HUES48 (cell line): ENCODE data around the gene KCNJ6.

ENCODE experiments used
- H3K27ac ChIP-seq: one replicate; pipeline ENCODE4 v1.7.0; 2013; ENCODE audit warnings: low read depth, low read length, inconsistent platforms
- H3K27me3 ChIP-seq: 2 replicates; pipeline ENCODE4 v1.6.1; 2013; ENCODE audit warnings: mild to moderate bottlenecking, low read length; ENCODE audit not compliant: control insufficient read depth, insufficient read depth
- H3K36me3 ChIP-seq: 2 replicates; pipeline ENCODE4 v1.6.1; 2013; ENCODE audit warnings: low read length; ENCODE audit not compliant: control insufficient read depth, insufficient read depth
- H3K4me1 ChIP-seq: 2 replicates; pipeline ENCODE4 v1.6.1; 2013; ENCODE audit warnings: mild to moderate bottlenecking, low read length; ENCODE audit not compliant: control insufficient read depth, insufficient read depth
- H3K4me3 ChIP-seq: 2 replicates; pipeline ENCODE4 v1.5.1; 2013; ENCODE audit warnings: mild to moderate bottlenecking, low read depth, low read length
- H3K9ac ChIP-seq: 2 replicates; pipeline ENCODE4 v1.6.1; 2013; ENCODE audit warnings: mild to moderate bottlenecking, low read depth, low read length, moderate library complexity
- H3K9me3 ChIP-seq: 2 replicates; pipeline ENCODE4 v1.6.1; 2013; ENCODE audit warnings: low read length; ENCODE audit not compliant: control insufficient read depth, insufficient read depth

Gene KCNJ6

DNA sequence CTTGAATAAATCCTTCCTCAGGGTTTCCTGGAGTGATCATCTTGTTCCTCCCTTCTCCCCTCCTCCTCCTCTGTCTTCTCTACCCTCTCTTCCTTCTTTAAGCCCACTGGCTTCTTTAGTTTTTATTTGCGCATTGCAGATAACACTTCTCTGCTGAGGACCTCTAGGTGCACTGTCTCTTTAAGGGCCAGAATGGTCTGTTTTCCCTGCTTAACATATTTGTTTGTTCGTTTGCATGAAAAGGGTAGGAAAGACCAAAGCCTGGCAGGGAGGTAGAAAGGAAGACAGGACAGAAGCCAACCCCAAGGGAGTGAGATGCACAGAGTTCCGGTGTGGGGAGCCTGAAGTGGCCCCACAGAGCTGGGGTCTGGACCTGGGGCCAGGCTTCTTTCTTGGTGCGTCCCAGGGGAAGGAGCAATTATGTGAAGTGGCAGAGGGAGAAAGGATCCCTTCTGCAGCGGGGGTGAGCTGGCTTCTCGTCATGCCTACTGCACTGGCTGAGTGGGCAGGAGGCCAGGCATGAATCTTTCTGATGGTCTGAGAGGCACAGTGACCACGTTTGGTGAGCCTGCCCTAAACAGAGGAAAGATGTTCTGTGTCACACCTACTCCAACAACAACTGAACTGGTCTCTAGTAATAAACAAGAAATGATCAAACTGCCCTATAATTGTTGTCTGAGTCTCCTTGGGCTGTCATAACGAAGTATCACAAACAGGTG, 232.7 kb downstream of the KCNJ6 start:
- Histone ChIP-seq H3K27me3 (no peaks in the 10 kb centered on the region), H3K4me1 (peaks cover 16% of the 10 kb centered on the region), H3K36me3 (no peaks in the 10 kb centered on the region), H3K9me3 (no peaks in the 10 kb centered on the region), H3K9ac (0 out of 2 replicates have a peak overlapping the region, but pooled peaks have one; percentile 5), H3K27ac (peak overlapping the region; percentile 43), H3K4me3 (no peak overlapping the region)

DNA sequence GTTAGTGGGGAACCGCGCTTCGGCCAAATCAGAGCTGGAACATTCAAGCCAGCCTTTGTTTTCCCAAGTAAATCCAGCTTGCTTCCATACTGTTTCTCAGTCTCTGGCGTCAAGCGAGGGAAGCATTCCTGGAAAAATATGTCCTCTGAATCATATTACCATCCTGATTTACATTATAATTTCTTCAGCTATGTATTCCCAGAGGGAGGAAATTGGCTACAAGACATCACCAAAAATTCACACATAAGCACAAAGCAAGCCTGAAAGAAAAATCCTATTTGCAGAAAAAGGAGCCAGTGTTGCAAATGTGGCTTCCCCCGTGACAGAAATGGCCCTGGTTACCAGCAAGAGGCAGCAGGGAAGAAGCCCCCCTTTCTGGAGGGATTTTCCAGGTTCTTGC, 233.3 kb downstream of the KCNJ6 start:
- Histone ChIP-seq H3K4me3 (no peak overlapping the region), H3K9me3 (no peaks in the 10 kb centered on the region), H3K27ac (peak overlapping the region; percentile 43), H3K4me1 (peaks cover 16% of the 10 kb centered on the region), H3K27me3 (no peaks in the 10 kb centered on the region), H3K9ac (0 out of 2 replicates have a peak overlapping the region, but pooled peaks have one; percentile 5), H3K36me3 (no peaks in the 10 kb centered on the region)

DNA sequence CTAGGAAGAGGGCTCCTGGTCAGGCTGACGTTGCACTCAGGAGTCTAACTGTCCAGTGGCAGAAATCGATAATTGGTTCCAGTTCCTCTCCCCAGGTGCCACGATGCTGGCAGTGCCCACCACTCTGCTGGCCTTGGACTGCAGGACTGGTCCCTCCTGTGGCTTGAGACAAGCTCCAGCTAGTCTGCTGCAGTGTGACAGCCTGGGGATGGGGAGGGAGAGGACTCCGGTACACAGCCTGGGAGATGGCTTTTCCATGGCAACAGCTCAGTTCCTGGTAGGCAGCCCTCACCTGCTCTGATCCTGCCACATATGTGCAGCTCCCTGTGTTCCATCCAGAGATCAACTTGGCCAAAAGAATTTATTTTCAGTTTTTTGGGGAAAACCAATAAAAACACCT, 239.3 kb downstream of the KCNJ6 start:
- Histone ChIP-seq H3K9me3 (no peaks in the 10 kb centered on the region), H3K9ac (no peak overlapping the region), H3K36me3 (no peaks in the 10 kb centered on the region), H3K4me1 (peaks cover 8% of the 10 kb centered on the region), H3K27ac (no peak overlapping the region), H3K27me3 (peaks cover 18% of the 10 kb centered on the region), H3K4me3 (no peak overlapping the region)

DNA sequence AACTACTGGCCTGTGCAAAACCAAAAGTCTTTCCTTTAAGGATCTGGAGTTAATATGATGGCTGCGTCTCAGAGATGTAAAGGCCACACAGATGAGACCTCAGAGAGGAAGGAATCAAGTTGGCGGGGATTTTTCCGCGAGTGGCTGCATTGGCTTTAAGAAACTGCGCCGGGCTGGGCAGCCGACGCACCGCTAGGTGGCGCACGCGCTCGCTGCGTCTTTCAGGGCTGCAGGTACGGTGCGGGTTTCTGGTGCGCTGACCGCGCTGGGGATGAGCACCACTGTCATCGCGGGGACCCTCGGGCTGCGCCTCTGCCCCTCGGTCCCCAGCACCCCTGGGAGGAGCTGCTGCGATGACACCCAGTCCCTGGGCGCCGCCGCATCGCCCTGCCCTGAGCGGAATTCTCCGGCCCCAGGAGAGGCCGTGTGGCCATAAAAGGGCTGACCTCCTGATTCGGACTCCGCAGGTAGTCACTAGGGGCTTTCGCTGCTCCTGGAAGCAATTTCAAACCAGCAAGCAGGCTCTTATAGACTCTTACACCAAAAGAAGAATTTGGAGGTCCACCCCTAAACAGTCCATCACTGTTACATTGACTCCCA, 241.0 kb downstream of the KCNJ6 start:
- peaks cover 8% of the 10 kb centered on the region for H3K4me1 ChIP-seq
- H3K9ac ChIP-seq, result no peak overlapping the region
- H3K27ac ChIP-seq, result no peak overlapping the region
- peak overlapping the region; percentile 44; the same call in 1 of the 2 replicates for H3K4me3 ChIP-seq
- H3K9me3 ChIP-seq, result no peaks in the 10 kb centered on the region
- peaks cover 18% of the 10 kb centered on the region for H3K27me3 ChIP-seq
- H3K36me3 ChIP-seq, result no peaks in the 10 kb centered on the region

DNA sequence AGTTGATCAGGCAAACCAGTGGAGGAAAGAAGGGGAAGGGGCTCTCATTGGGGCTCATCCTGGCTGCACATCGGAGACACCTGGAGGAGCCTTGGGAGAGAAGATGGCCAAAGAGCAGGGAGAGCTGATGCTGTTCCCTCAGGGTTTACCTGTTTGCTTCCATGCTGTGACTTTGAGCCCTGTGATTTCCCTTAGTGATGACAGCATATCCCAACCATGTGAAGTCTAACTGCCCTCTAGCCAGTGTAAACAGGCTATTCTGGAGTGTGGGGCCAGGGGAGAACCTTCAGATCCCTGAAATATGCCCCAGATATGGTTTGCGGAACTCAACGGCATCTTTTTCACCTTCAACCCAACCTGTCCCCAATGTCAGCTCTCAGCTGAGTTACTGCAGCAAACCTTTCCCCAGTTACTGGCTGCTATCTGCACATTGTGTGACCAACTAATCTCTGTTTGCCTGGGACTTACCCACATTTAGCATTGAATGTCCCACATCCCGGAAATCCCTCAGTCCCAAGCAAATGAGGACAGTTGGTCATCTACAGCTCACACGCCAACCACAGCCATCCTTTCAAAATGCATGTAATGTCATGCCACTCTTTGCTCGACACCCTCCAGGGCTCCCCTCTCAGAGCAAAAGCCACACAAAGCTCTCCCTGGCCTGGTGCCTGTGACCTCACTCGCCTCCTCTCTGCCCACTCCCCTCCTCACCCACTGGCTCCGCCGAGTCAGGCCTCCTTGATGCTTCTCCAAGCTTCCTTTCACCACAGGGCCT, 242.3 kb downstream of the KCNJ6 start:
- no peak overlapping the region for H3K9ac ChIP-seq
- H3K27ac ChIP-seq, result no peak overlapping the region
- H3K9me3 ChIP-seq, result no peaks in the 10 kb centered on the region
- no peak overlapping the region for H3K4me3 ChIP-seq
- H3K36me3 ChIP-seq, result no peaks in the 10 kb centered on the region
- peaks cover 18% of the 10 kb centered on the region for H3K27me3 ChIP-seq
- peaks cover 18% of the 10 kb centered on the region for H3K4me1 ChIP-seq

DNA sequence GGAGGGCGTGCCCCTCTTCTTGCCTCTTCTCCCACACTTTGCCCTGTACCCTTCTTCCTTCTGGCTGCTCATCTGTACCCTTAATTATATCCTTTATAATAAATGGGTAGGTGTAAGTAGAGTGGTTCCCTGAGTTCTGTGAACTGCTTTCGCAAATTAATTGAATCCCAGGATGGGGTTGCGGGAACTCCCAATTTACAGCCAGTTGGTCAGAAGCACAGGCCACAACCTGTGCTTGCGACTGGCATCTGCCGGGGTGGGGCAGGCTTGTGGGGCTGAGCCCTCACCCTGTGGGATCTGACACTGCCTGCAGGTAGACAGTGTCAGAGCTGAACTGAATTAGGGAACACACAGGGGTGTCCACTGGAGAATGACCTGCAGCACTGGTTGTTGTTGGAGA, 244.9 kb downstream of the KCNJ6 start:
- Histone ChIP-seq H3K36me3 (no peaks in the 10 kb centered on the region), H3K9ac (no peak overlapping the region), H3K9me3 (peaks cover 7% of the 10 kb centered on the region), H3K27ac (no peak overlapping the region), H3K4me1 (peaks cover 29% of the 10 kb centered on the region), H3K4me3 (no peak overlapping the region), H3K27me3 (peaks cover 18% of the 10 kb centered on the region)

DNA sequence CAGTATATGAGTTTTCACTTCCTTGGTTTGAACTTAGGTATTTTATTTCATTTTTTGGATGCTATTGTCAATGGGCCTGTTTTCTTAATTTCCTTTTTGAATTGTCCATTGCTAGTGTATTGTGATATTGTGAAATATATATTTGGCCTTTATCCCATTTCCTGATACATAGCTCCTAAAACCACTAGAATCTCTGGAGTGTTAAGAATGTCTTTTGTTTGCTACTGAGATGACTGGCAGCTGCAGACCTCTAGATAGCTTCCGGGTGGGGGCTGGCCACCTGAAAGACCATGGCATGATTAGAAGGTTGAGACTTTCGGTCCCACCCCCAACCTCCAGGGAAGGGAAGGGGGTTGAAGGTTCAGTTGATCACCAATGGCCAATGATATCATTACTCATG, 245.4 kb downstream of the KCNJ6 start:
- H3K27ac ChIP-seq, result no peak overlapping the region
- H3K36me3 ChIP-seq, result no peaks in the 10 kb centered on the region
- H3K27me3 ChIP-seq, result peaks cover 13% of the 10 kb centered on the region
- H3K9ac ChIP-seq, result no peak overlapping the region
- peaks cover 12% of the 10 kb centered on the region for H3K9me3 ChIP-seq
- H3K4me3 ChIP-seq, result no peak overlapping the region
- peaks cover 29% of the 10 kb centered on the region for H3K4me1 ChIP-seq

DNA sequence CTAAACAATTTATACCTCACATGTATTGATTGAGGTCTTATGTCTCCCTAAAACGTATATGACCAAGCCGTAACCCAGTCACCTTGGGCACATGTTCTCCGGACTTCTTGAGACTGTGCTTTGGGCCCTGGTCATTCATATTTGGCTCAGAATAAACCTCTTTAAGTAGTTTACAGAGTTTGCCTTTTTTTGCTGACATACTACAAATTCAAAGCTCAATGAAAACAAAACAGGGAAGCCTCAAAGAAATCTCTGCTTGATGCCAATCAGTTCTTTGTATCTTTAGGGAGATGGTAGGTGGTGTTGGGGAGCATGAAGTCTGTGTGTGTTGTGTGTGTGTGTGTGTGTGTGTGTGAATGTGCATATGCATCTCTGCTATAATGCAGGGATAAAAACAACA, 247.0 kb downstream of the KCNJ6 start:
- no peak overlapping the region for H3K9ac ChIP-seq
- peaks cover 22% of the 10 kb centered on the region for H3K9me3 ChIP-seq
- peaks cover 4% of the 10 kb centered on the region; the same call in 1 of the 2 replicates for H3K27me3 ChIP-seq
- H3K27ac ChIP-seq, result peak overlapping the region; percentile 91
- H3K36me3 ChIP-seq, result no peaks in the 10 kb centered on the region
- H3K4me1 ChIP-seq, result peaks cover 21% of the 10 kb centered on the region
- no peak overlapping the region for H3K4me3 ChIP-seq

DNA sequence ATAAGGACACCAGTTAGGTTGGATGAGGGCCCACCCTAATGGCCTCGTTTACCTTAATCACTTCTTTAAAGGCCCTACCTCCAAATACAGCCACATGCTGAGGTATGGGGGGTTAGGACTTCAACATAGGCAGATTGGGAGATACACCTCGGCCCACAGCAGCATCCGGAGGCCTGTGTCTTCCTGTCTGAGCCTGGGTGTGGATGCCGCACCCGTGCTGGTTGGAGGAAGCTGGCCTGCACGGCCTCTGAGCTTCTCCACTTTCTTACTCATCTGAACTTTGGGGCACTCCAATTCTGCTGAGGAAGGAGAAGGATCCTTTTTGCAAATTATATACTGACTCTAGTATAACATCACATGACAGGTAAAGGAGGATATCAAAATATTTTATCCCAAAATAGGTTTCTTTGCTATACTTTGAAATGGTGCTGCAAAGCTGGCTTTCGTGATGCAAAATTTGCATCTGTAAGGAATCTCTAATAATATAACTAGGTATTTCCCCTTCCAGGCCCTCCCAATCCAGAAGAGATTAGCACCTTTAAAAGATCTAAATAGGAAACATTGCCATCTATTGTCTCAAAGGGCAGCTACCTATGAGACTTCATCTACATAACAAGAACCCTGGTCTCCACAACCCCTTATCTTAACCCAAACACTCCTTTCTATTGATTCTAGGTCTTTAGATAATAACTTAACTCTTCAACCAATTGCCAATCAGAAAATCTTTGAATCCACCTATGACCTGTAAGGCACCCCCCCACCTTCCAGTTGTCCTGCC, 247.6 kb downstream of the KCNJ6 start:
- Histone ChIP-seq H3K27me3 (no peaks in the 10 kb centered on the region), H3K36me3 (no peaks in the 10 kb centered on the region), H3K4me3 (no peak overlapping the region), H3K27ac (peak overlapping the region; percentile 91), H3K4me1 (peaks cover 21% of the 10 kb centered on the region), H3K9ac (no peak overlapping the region), H3K9me3 (peaks cover 22% of the 10 kb centered on the region)

DNA sequence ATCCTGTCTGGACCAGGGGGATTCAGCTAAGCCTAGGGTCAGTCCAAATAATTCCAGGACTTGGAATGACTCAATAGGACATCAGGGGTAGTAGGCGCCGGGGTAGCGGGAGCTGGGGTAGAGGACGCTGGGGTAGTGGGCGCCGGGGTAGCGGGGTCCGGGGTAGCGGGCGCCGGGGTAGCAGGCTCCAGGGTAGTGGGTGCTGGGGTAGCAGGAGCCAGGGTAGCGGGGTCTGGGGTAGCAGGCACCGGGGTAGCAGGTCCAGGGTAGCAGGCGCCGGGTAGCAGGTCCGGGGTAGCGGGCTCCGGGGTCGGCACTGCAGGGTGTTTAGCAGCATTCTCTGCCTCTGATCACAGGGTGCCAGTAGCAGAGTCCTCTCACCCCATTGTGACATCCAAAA, 248.9 kb downstream of the KCNJ6 start:
- peak overlapping the region; percentile 10 for H3K27ac ChIP-seq

More for the DNA sequence above, 248.9 kb downstream of the KCNJ6 start:
- Histone ChIP-seq H3K4me3 (no peak overlapping the region), H3K4me1 (peaks cover 21% of the 10 kb centered on the region), H3K36me3 (no peaks in the 10 kb centered on the region), H3K9ac (no peak overlapping the region), H3K9me3 (peaks cover 26% of the 10 kb centered on the region), H3K27me3 (no peaks in the 10 kb centered on the region)
